ENCODE measurements around the gene GNPNAT1.

- no peak for TF ChIP-seq POLR2A (IDR thresholded peaks at IDR 0.05)
- TF ChIP-seq CTCF (IDR thresholded peaks at IDR 0.05): no peak
- no peak for TF ChIP-seq POLR2AphosphoS5 (IDR thresholded peaks at IDR 0.05)
Observed at GRCh38 chr14:52735921-52736489, 55.4 kb downstream of the GNPNAT1 start.

All from suprapubic skin (tissue), 4 donors.